K562 (cell line): ENCODE data around the gene GSG1. TPM values are rescaled to one million over a fixed set of nuclear protein-coding genes. Genes with fewer than 3 reads are reported as not detected.
"Not testable (repeated sequence)": the region's sequence is repeated elsewhere in the genome, so short reads cannot be mapped to it uniquely, and the experiment has no call there.

Source experiments
- ATAC-seq: fragments of 200-7000 bp; cut with Tn5 transposase; 3 replicates; pipeline ENCODE4 v1.9.1; 2020; ENCODE audit warnings: moderate library complexity
- BruUV-seq: library from RNA; stranded (reverse); fragments of 400-500 nt; replicated peaks from 2 replicates; lab custom pipeline; 2021; lab: Mats Ljungman, UMichigan
- CTCF ChIA-PET: fragments of 300-600 bp; formaldehyde crosslinking; extraction: SDS; loops from one replicate; lab custom pipeline; 2021; ENCODE audit warnings: low intra/inter-chr PET ratio; lab: Yijun Ruan, JAX
- POLR2A ChIA-PET: fragments of 300-600, 350-650 bp; sonication (Branson Sonifier 250); formaldehyde crosslinking; extraction: SDS; loops from one replicate; lab custom pipeline; 2021; ENCODE audit warnings: antibody characterized with exemption, inconsistent platforms; lab: Yijun Ruan, JAX
- DNase-seq, 4 experiments: peaks; one replicate each; pipeline versions ENCODE4 v3.0.0 to v3.0.0-alpha.2; 2011 to 2018; ENCODE audit warnings: low spot score in 3 of 4, mixed read lengths in 3 of 4; ENCODE audit errors: extremely low read depth in 1 of 4
- FAIRE-seq: peaks from 2 replicates; lab custom pipeline; 2011; peaks lifted over from hg19 to GRCh38; lab: Jason Lieb, UNC
- H2AFZ ChIP-seq: 2 replicates; pipeline ENCODE4 v1.6.0; 2011; ENCODE audit warnings: low read depth, low read length, control low read depth, inconsistent platforms
- H3K27ac ChIP-seq: fragments of 200-600 bp; 3 replicates; pipeline ENCODE4 v1.8.0; 2011; ENCODE audit warnings: low read depth, mild to moderate bottlenecking, control low read depth, inconsistent platforms, low read length, moderate library complexity, mixed read lengths; ENCODE audit errors: extremely low read depth
- H3K27me3 ChIP-seq, 2 experiments: fragments of 300-600 bp in 1 of 2; 2 replicates in 1 of 2; 3 replicates in 1 of 2; pipeline versions ENCODE4 v1.6.0 to v1.8.0; 2011; ENCODE audit warnings: inconsistent platforms in 2 of 2, low read length in 2 of 2, mild to moderate bottlenecking in 1 of 2, mixed read lengths in 1 of 2, moderate library complexity in 1 of 2; ENCODE audit not compliant: control insufficient read depth in 2 of 2, insufficient read depth in 2 of 2
- H3K36me3 ChIP-seq: fragments of 300-600 bp; 3 replicates; pipeline ENCODE4 v1.8.0; 2011; ENCODE audit warnings: mild to moderate bottlenecking, low read length, inconsistent platforms; ENCODE audit not compliant: control insufficient read depth, insufficient read depth
- H3K4me1 ChIP-seq, 2 experiments: fragments of 200-600 bp in 1 of 2; replicated peaks in 1 of 2; 2 replicates in 1 of 2; 3 replicates in 1 of 2; pipeline versions ENCODE4 v1.5.1 to v1.8.0; 2011; ENCODE audit warnings: inconsistent platforms in 2 of 2, low read length in 2 of 2, mild to moderate bottlenecking in 1 of 2, mixed read lengths in 1 of 2, moderate library complexity in 1 of 2; ENCODE audit not compliant: control insufficient read depth in 2 of 2, insufficient read depth in 2 of 2
- H3K4me2 ChIP-seq: 2 replicates; pipeline ENCODE4 v1.6.1; 2011; ENCODE audit warnings: low read length, control low read depth, inconsistent platforms, mixed read lengths; ENCODE audit not compliant: insufficient read depth
- H3K4me3 ChIP-seq: fragments of 200-600 bp; sonication (generic), shearing (Covaris generic); 2 replicates; pipeline ENCODE4 v1.5.1; 2016; ENCODE audit warnings: control low read depth, inconsistent platforms
- H3K79me2 ChIP-seq: fragments of 200-600 bp; 3 replicates; pipeline ENCODE4 v1.8.0; 2011; ENCODE audit warnings: low read length, inconsistent platforms; ENCODE audit not compliant: control insufficient read depth, insufficient read depth
- H3K9ac ChIP-seq, 2 experiments: 2 replicates each; pipeline versions ENCODE4 v1.6.0 to v1.6.1; 2011; ENCODE audit warnings: low read depth in 2 of 2, low read length in 2 of 2, control low read depth in 1 of 2, inconsistent platforms in 1 of 2, mild to moderate bottlenecking in 1 of 2, mixed read lengths in 1 of 2; ENCODE audit not compliant: insufficient read depth in 1 of 2
- H3K9me1 ChIP-seq: one replicate; pipeline ENCODE4 v1.6.0; 2011; ENCODE audit warnings: inconsistent platforms, mild to moderate bottlenecking, low read length, moderate library complexity; ENCODE audit not compliant: control insufficient read depth, insufficient read depth
- H3K9me3 ChIP-seq: replicated peaks from 2 replicates; pipeline ENCODE4 v1.5.1; 2011; ENCODE audit warnings: low read depth, low read length, inconsistent platforms; ENCODE audit not compliant: control insufficient read depth, insufficient read depth
- H4K20me1 ChIP-seq: replicated peaks from 2 replicates; pipeline ENCODE4 v1.6.1; 2011; ENCODE audit warnings: low read length, inconsistent platforms, mixed read lengths; ENCODE audit not compliant: control insufficient read depth, insufficient read depth
- ATF4 ChIP-seq: fragments of 450-650 bp; formaldehyde crosslinking; IDR thresholded peaks from 2 replicates; pipeline ENCODE4 v1.4.0; 2022; ENCODE audit warnings: mild to moderate bottlenecking, moderate library complexity
- BHLHE40 ChIP-seq: IDR thresholded peaks from 2 replicates; pipeline ENCODE4 v1.6.1; 2011; ENCODE audit warnings: low read length, improper control_type of control experiment
- CBX5 ChIP-seq: IDR thresholded peaks from 2 replicates; pipeline ENCODE4 v1.6.1; 2014; ENCODE audit warnings: low read depth, borderline replicate concordance
- ETS2 ChIP-seq: IDR thresholded peaks from 2 replicates; pipeline ENCODE4 v1.6.1; 2016; ENCODE audit warnings: borderline replicate concordance, missing genetic modification characterization, mild to moderate bottlenecking, moderate library complexity, missing compliant biosample characterization; ENCODE audit not compliant: poor library complexity, severe bottlenecking
- FOXA1 ChIP-seq: fragments of 450-650 bp; IDR thresholded peaks from 2 replicates; pipeline ENCODE4 v1.6.1; 2016; ENCODE audit warnings: mild to moderate bottlenecking, borderline replicate concordance
- HNRNPUL1 ChIP-seq: fragments of 200-400 bp; formaldehyde crosslinking; IDR thresholded peaks from 2 replicates; pipeline ENCODE4 v1.6.1; 2017; ENCODE audit warnings: low read length
- ILF3 ChIP-seq: fragments of 450-650 bp; IDR thresholded peaks from 2 replicates; pipeline ENCODE4 v1.6.1; 2018; ENCODE audit warnings: antibody characterized with exemption, mild to moderate bottlenecking, moderate library complexity, borderline replicate concordance
- SP2 ChIP-seq: IDR thresholded peaks from 2 replicates; pipeline ENCODE4 v1.6.1; 2011; ENCODE audit warnings: mild to moderate bottlenecking, low read depth, low read length, moderate library complexity; ENCODE audit not compliant: poor library complexity, severe bottlenecking; ENCODE audit errors: extremely low read depth
- STAT5A ChIP-seq: IDR thresholded peaks from 2 replicates; pipeline ENCODE4 v1.6.1; 2012; ENCODE audit warnings: low read length, inconsistent platforms, borderline replicate concordance
- TRIM24 ChIP-seq, 2 experiments: fragments of 450-650 bp; IDR thresholded peaks; 2 replicates each; pipeline ENCODE4 v1.6.1; 2016
- TRIM28 ChIP-seq: fragments of 450-650 bp; IDR thresholded peaks from 2 replicates; pipeline ENCODE4 v1.6.1; 2017
- XRCC3 ChIP-seq: fragments of 450-650 bp; IDR thresholded peaks from 2 replicates; pipeline ENCODE4 v1.6.1; 2017; ENCODE audit warnings: mild to moderate bottlenecking, moderate library complexity
- ZBTB8A ChIP-seq: fragments of 450-650 bp; IDR thresholded peaks from 2 replicates; pipeline ENCODE4 v1.6.1; 2018; ENCODE audit warnings: mild to moderate bottlenecking, moderate library complexity; ENCODE audit not compliant: partially characterized antibody
- ZNF23 ChIP-seq: fragments of 250-450 bp; sonication (Bioruptor Pico); IDR thresholded peaks from 2 replicates; pipeline ENCODE4 v1.4.0; 2020; ENCODE audit warnings: mild to moderate bottlenecking
- ZNF280A ChIP-seq: fragments of 450-650 bp; IDR thresholded peaks from 2 replicates; pipeline ENCODE4 v1.6.1; 2018; ENCODE audit warnings: mild to moderate bottlenecking, low read depth; ENCODE audit not compliant: partially characterized antibody
- ZNF699 ChIP-seq: fragments of 250-450 bp; sonication (Bioruptor Pico); IDR thresholded peaks from 2 replicates; pipeline ENCODE4 v1.8.0; 2021; ENCODE audit warnings: mild to moderate bottlenecking, moderate library complexity; ENCODE audit not compliant: insufficient replicate concordance
- WGBS: fragments of 100-300 bp; shearing (Covaris generic); methylation state at CpG from one replicate; pipeline ENCODE4 v1.1.6; 2016; ENCODE audit warnings: low coverage, mixed read lengths; ENCODE audit not compliant: insufficient coverage; ENCODE audit errors: missing lambda C conversion rate; 5-methylcytosine and 5-hydroxymethylcytosine counted together
- in situ Hi-C: fragments of 300-500 bp; cut with MboI; formaldehyde crosslinking; loops from 4 replicates; pipeline ENCODE4 v1.15.0; 2018; ENCODE audit warnings: inconsistent platforms, mixed read lengths
- intact Hi-C: fragments of 100-400 bp; cut with micrococcal nuclease; formaldehyde crosslinking; loops from 2 replicates; pipeline ENCODE4 v1.14.2; 2022
- polyA plus RNA-seq, 8 experiments: library from polyadenylated mRNA; depleted of rRNA in 4 of 8; stranded (reverse) in 5 of 8; unstranded in 3 of 8; fragments of >200 nt; fragmentation: Nextera tagmentation in 2 of 8; fragmentation: Illumina TruSeq in 1 of 8; extraction: Ambion mirVana in 2 of 8; extraction: Trizol in 1 of 8; gene quantifications; 2 replicates each; pipeline versions ENCODE4 v1.2.1 to v1.2.3, GENCODE V29; 2011 to 2014; ENCODE audit warnings: inconsistent platforms in 1 of 8, missing spikeins in 1 of 8
- total RNA-seq, 7 experiments: library from RNA; depleted of rRNA in 6 of 7; stranded (reverse); fragments of >200 nt in 6 of 7; fragmentation: Illumina TruSeq in 2 of 7; extraction: Trizol in 2 of 7; gene quantifications; 2 replicates each; pipeline versions ENCODE4 v1.2.1 to v1.2.3, GENCODE V29; 2011 to 2021; ENCODE audit warnings: low replicate concordance in 1 of 7

The GSG1 gene
- total and polyA plus RNA-seq, 9 of the 15 experiments (the other 6 are each of a cell fraction or from before 2014, with no cell fraction given), result not detected

GRCh38 chr12:13053617-13054016 lies 49.9 kb downstream of the GSG1 start:
- H3K9me3 ChIP-seq, DNase-seq, CTCF ChIA-PET, intact Hi-C loops, H3K79me2 ChIP-seq, POLR2A ChIA-PET, H3K4me1 ChIP-seq, FAIRE-seq, H3K9ac ChIP-seq, H4K20me1 ChIP-seq, BruUV-seq, H3K4me3 ChIP-seq, H2AFZ ChIP-seq, H3K4me2 ChIP-seq, H3K27ac ChIP-seq, H3K27me3 ChIP-seq, H3K36me3 ChIP-seq, ATAC-seq, H3K9me1 ChIP-seq, in situ Hi-C loops: not testable (repeated sequence)
- 44% methylated on average over 3 of the region's 6 CpGs for WGBS
- TF ChIP-seq CBX5 (peak; percentile 76; the same call in 1 of the 2 replicates), TRIM28 (peak; percentile 77), TRIM24 (IDR thresholded peaks at IDR 0.05) (peak in 1 of 2 experiments; percentile 19; a peak in 1 of 4 replicates), ZNF280A (peak; percentile 55)

GRCh38 chr12:13052421-13052820 lies 51.0 kb downstream of the GSG1 start:
- ChIA-PET POLR2A (interaction anchor here (0.6 kb wide), 1 partner anchor 11 kb away, joined by 3 read pairs; no protein-coding TSS in a partner anchor), CTCF (no interaction called here)
- no peak overlapping the region for H3K4me3 ChIP-seq
- H3K4me1 ChIP-seq, result no peaks in the 10 kb centered on the region
- H3K27ac ChIP-seq, result no peak overlapping the region
- intact Hi-C loops, result no loop called here
- H3K9ac ChIP-seq, result no peak overlapping the region
- ATAC-seq (no peak), DNase-seq (no peak), FAIRE-seq (no peak)
- H3K9me3 ChIP-seq, result no peaks in the 10 kb centered on the region; the same call in 1 of the 2 replicates
- H4K20me1 ChIP-seq, result no peaks in the 10 kb centered on the region
- no peaks in the 10 kb centered on the region for H3K36me3 ChIP-seq
- no peaks in the 10 kb centered on the region for H3K27me3 ChIP-seq
- H3K9me1 ChIP-seq, result no peaks in the 10 kb centered on the region
- no peak overlapping the region for H3K4me2 ChIP-seq
- no peaks in the 10 kb centered on the region for H3K79me2 ChIP-seq
- 21% methylated on average over 2 of the region's 2 CpGs for WGBS
- H2AFZ ChIP-seq, result no peak overlapping the region
- BruUV-seq, result no TSS peak
- in situ Hi-C loops, result no loop called here
- TF ChIP-seq STAT5A (no peak), ZBTB8A (no peak), ATF4 (no peak), BHLHE40 (no peak), ZNF23 (CRISPR knock-in tag) (no peak), XRCC3 (no peak), SP2 (no peak), ILF3 (no peak), FOXA1 (no peak), ETS2 (tag) (no peak), HNRNPUL1 (no peak), ZNF699 (CRISPR knock-in tag) (no peak)
